Central memory CD8-positive, alpha-beta T cell (primary cell): ENCODE results near the gene USP36.

Source experiments
- ATAC-seq: fragments of 150-1000 bp; cut with Tn5 transposase; replicated peaks from 2 replicates; pipeline ENCODE4 v1.10.0; 2022; ENCODE audit warnings: mild to moderate bottlenecking, moderate FRiP score, moderate number of reproducible peaks; ENCODE audit not compliant: poor library complexity, severe bottlenecking; ENCODE audit errors: extremely low read depth
- DNase-seq, 2 donors: peaks; one replicate each; pipeline ENCODE4 v3.0.0; 2021; ENCODE audit warnings: low spot score in 2 of 2
- H3K27ac Mint-ChIP-seq: one replicate; pipeline ENCODE4 v1.8.0; 2022; ENCODE audit warnings: low read depth, mild to moderate bottlenecking, moderate library complexity, mixed read lengths
- H3K27me3 Mint-ChIP-seq: one replicate; pipeline ENCODE4 v1.8.0; 2022; ENCODE audit warnings: mixed read lengths
- H3K36me3 Mint-ChIP-seq: one replicate; pipeline ENCODE4 v1.8.0; 2022; ENCODE audit warnings: mild to moderate bottlenecking, moderate library complexity, mixed read lengths; ENCODE audit not compliant: insufficient read depth
- H3K4me1 Mint-ChIP-seq: one replicate; pipeline ENCODE4 v1.8.0; 2022; ENCODE audit warnings: mixed read lengths
- H3K4me3 Mint-ChIP-seq: one replicate; pipeline ENCODE4 v1.8.0; 2022; ENCODE audit warnings: mild to moderate bottlenecking, moderate library complexity, mixed read lengths
- H3K9me3 Mint-ChIP-seq: one replicate; pipeline ENCODE4 v1.8.0; 2022; ENCODE audit warnings: mixed read lengths

The USP36 gene

GRCh38 chr17:78777881-78778280, 62.7 kb downstream of the USP36 start:
- no peaks in the 10 kb centered on the region for H3K27me3 Mint-ChIP-seq
- H3K9me3 Mint-ChIP-seq = no peaks in the 10 kb centered on the region
- peaks cover 39% of the 10 kb centered on the region for H3K36me3 Mint-ChIP-seq
- peak overlapping the region; percentile 70 for H3K4me3 Mint-ChIP-seq
- DNase-seq (no peak), ATAC-seq (no peak)
- peak overlapping the region; percentile 94 for H3K27ac Mint-ChIP-seq
- peaks cover 45% of the 10 kb centered on the region for H3K4me1 Mint-ChIP-seq

DNA sequence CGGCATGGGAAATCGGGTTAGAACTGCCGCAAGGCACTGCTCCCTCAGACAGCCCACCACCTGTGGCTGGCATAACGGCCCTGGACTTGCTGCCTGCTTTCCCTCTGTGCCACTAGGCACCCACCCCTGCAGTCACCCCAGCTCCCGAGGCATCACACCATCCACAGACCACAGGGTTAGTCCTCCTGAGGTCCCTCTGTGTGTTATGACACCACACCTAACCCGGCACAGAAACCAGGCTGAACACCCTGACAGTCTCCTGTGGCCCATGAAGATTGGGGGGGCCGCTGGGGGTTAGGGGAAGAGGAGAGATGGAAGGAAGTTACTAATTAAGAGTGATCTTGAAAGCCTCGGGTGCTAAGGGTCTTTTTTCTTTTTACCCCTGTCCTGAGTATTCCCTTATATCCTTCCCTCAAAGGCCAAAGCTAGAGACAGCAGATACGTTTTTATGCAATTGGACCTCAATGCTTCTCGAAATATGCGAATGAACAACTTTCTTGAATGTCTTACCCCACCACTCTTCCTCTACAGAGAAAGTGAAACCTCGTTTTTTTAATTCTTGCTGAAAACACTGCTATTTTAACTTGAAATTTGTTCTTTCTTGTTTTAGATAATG, 65.5 kb downstream of the USP36 start:
- Mint-ChIP-seq H3K27ac (peak overlapping the region; percentile 94), H3K4me1 (peaks cover 61% of the 10 kb centered on the region), H3K27me3 (no peaks in the 10 kb centered on the region), H3K4me3 (peak overlapping the region; percentile 89), H3K36me3 (peaks cover 40% of the 10 kb centered on the region), H3K9me3 (no peaks in the 10 kb centered on the region)
- ATAC-seq (peak; percentile 62), DNase-seq (peak in 1 of 2 donors; percentile 56)

DNA sequence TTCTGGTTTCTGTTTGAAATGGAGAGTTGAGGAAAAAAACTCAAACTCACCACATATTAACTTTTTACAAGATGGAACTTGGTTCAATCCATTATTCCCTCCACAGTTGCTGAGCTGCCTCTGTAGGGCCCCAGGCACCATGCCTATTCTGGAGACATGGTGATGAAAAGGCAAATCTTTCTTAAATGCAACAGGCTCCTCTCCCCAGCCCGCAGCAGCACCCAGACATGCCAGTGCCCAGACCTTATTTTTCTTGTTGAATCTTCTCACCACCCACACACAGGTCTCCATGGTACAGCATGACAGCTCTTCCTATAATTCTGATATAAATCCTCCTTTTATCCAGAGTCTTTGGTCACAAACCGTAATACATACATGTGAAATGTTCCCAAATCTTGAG, 66.2 kb downstream of the USP36 start:
- H3K36me3 Mint-ChIP-seq = peaks cover 34% of the 10 kb centered on the region
- peak overlapping the region; percentile 89 for H3K4me3 Mint-ChIP-seq
- H3K4me1 Mint-ChIP-seq = peaks cover 55% of the 10 kb centered on the region
- no peaks in the 10 kb centered on the region for H3K9me3 Mint-ChIP-seq
- peak overlapping the region; percentile 94 for H3K27ac Mint-ChIP-seq
- DNase-seq (no peak), ATAC-seq (peak; percentile 21)
- H3K27me3 Mint-ChIP-seq = no peaks in the 10 kb centered on the region

DNA sequence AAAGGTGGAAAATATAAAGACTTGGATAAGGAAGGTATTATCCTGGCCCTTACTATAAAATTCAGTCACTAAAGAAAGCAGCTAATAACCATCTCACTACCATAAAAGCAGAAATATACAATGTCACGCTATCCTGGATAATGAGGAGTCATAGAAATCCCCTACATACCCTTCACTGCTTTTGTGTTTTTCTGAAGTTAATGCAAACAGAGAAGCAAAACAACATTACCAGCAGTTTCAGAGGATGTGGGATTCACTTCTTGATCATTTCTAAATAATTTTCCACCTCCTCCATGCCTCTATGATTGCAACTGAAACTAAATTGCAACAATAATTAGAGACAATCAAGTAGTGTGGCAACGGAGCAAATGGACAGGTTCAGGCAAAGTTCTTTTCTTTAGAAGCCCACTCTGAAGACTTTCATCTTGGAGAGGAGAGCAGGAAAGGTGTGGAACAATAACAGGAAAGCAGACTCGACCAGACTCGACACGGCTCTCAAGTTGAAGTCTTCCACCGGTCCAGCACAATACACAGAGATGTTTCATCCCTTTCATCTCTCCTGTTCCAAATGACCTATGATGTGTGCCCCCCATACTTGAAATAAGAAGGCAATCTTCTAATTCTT, 68.7 kb downstream of the USP36 start:
- Mint-ChIP-seq H3K9me3 (no peaks in the 10 kb centered on the region), H3K36me3 (peaks cover 30% of the 10 kb centered on the region), H3K27ac (peak overlapping the region; percentile 92), H3K4me1 (peaks cover 44% of the 10 kb centered on the region), H3K4me3 (peak overlapping the region; percentile 89), H3K27me3 (no peaks in the 10 kb centered on the region)
- ATAC-seq = no peak
- DNase-seq = no peak

DNA sequence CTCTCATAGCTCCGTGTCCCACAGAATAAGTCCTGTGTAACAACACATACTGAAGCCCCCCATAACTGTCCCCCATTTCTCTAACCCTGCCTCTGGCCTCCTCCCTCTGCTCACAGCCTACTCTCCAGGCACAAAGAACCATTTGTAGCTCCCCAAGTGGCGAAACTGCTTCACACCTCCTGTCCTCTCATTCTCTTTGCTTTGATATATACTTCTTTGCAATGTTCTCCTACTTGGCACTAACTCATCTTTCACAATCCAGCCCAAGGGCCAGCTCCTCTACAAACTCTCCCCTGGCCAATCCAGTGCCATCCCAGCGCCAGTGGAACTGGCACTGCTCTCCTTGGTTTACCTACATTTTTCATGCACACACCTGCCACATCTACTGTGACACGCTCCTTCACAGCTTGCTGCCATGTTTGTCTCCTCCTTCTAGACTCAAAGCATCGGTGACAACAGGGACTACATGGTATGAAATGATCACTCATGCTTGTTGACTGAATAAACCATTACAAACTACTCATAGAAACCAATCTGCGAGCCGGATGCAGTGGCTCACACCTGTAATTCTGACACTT, 71.3 kb downstream of the USP36 start:
- ATAC-seq = peak; percentile 47

DNA sequence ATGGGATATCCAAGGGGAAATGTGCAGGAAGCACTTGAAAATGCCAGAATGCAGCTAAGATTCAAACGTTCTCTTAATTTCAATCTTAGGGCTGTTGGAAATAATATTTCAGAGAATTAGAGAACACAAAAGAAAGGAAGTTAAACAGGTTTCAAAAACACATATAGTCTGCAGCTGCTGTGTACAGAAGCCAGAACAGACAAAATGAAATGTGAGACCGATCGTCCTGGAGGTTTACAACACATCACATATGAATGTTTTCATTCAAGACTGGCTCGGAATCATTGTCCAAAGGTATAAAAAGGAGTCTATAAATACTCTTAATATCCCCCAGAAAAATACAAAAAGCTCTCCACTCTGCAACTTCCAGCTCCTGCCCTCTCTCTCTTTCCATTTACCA, 72.8 kb downstream of the USP36 start:
- Mint-ChIP-seq H3K27ac (no peak overlapping the region), H3K27me3 (no peaks in the 10 kb centered on the region), H3K4me1 (peaks cover 45% of the 10 kb centered on the region), H3K36me3 (peaks cover 19% of the 10 kb centered on the region), H3K4me3 (no peak overlapping the region), H3K9me3 (no peaks in the 10 kb centered on the region)
- DNase-seq (no peak), ATAC-seq (no peak)

More for the DNA sequence above, 71.3 kb downstream of the USP36 start:
- Mint-ChIP-seq H3K27me3 (no peaks in the 10 kb centered on the region), H3K36me3 (peaks cover 17% of the 10 kb centered on the region), H3K4me3 (no peak overlapping the region), H3K27ac (no peak overlapping the region), H3K9me3 (no peaks in the 10 kb centered on the region), H3K4me1 (peaks cover 38% of the 10 kb centered on the region)
- no peak for DNase-seq

DNA sequence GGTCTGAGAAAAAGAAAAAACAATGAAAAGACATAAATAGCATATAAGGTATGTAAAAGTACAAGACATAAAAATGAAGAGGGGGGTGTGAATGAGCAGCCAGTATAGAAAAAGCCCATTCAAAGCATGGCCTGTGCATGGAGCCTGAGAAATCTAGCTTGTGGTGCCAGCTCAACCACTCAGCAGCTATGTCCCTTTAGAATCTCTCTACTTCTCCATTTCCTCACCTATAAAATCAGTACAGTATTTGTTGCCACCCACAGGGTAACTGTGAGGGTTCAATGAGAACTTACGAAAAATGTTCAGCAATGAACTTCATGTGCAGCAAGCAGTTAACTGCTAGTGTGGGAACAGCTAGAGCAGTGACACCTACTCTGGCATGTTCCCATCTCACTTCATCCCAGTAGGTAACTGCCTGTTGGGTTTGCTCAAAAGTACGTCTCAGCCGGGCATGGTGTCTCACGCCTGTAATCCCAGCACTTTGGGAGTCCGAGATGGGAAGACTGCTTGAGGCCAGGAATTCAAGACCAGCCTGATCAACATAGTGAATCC, 73.8 kb downstream of the USP36 start:
- DNase-seq = no peak
- ATAC-seq = no peak
- Mint-ChIP-seq H3K27me3 (no peaks in the 10 kb centered on the region), H3K4me3 (no peak overlapping the region), H3K36me3 (peaks cover 17% of the 10 kb centered on the region), H3K27ac (no peak overlapping the region), H3K9me3 (no peaks in the 10 kb centered on the region), H3K4me1 (peaks cover 46% of the 10 kb centered on the region)

DNA sequence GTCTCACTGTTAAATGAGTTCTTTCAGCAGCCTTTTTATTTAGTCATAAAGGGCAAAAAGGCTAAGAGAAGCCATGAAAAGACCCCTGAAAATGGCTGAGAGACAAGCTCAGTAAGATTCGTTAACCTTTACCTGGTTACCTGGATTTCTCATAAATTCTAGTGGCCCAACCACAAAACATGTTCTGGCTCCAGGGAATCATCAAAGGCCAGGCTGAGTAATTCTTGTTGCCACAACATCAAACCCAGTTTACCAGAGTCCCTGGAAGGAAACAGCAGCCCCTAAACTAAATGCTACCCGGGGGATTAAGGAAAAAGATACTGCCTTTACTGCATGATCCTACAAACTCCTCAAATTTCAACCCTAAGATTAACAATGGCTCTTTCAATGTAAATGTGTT, 74.4 kb downstream of the USP36 start:
- peaks cover 44% of the 10 kb centered on the region for H3K4me1 Mint-ChIP-seq
- no peak overlapping the region for H3K27ac Mint-ChIP-seq
- peaks cover 13% of the 10 kb centered on the region for H3K36me3 Mint-ChIP-seq
- H3K27me3 Mint-ChIP-seq = no peaks in the 10 kb centered on the region
- no peak for DNase-seq
- H3K4me3 Mint-ChIP-seq = no peak overlapping the region
- no peak for ATAC-seq
- no peaks in the 10 kb centered on the region for H3K9me3 Mint-ChIP-seq

DNA sequence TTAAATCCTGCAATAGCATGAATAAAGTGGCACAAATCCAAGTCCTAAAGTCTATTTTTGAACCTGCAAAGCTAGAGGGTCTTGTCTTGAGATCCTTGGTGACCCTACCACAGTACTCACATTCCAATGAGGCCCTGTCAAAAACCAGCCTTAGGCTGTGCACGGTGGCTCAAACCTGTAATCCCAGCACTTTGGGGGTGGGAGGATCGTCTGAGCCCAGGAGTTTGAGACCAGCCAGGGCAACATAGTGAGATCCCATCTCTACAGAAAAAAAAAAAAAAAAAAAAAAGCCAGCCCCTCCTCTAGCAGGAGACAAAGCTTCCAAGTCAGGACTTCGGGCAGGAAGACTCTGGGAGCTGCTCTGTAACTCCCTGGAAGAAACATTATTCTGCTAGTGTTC, 74.8 kb downstream of the USP36 start:
- H3K36me3 Mint-ChIP-seq = peaks cover 12% of the 10 kb centered on the region
- H3K9me3 Mint-ChIP-seq = no peaks in the 10 kb centered on the region
- peaks cover 40% of the 10 kb centered on the region for H3K4me1 Mint-ChIP-seq
- ATAC-seq = no peak
- H3K27ac Mint-ChIP-seq = no peak overlapping the region
- no peak overlapping the region for H3K4me3 Mint-ChIP-seq
- DNase-seq = no peak
- no peaks in the 10 kb centered on the region for H3K27me3 Mint-ChIP-seq

DNA sequence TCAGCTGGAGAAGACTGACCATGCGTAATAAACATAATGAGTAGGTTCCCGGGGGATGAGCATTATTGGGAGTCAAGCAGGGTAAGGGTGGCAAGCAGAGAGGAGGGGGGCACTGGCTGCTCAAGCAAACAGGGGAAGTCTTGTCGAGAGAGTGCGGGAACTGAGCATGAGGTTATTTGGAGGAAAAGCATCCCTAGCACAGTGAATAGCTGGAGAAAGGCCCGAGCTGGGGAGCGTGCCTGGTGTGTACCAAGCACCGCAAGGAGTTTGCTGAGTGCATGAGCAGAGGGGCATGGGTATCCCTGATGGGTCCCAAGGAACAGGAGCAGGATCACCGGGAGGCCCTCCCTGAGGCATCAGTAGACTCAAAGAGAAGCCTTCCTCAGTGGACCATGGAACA, 75.7 kb downstream of the USP36 start:
- DNase-seq = no peak
- Mint-ChIP-seq H3K4me3 (peak overlapping the region; percentile 32), H3K9me3 (no peaks in the 10 kb centered on the region), H3K36me3 (peaks cover 9% of the 10 kb centered on the region), H3K27ac (peak overlapping the region; percentile 88), H3K27me3 (no peaks in the 10 kb centered on the region), H3K4me1 (peaks cover 38% of the 10 kb centered on the region)
- no peak for ATAC-seq

- no peaks in the 10 kb centered on the region for H3K27me3 Mint-ChIP-seq
- H3K4me1 Mint-ChIP-seq = peaks cover 52% of the 10 kb centered on the region
- ATAC-seq (no peak), DNase-seq (no peak)
- H3K36me3 Mint-ChIP-seq = peaks cover 16% of the 10 kb centered on the region
- H3K27ac Mint-ChIP-seq = no peak overlapping the region
- no peak overlapping the region for H3K4me3 Mint-ChIP-seq
- H3K9me3 Mint-ChIP-seq = no peaks in the 10 kb centered on the region
Measured at GRCh38 chr17:78763561-78763960, 77.1 kb downstream of the USP36 start.

GRCh38 chr17:78761789-78762406, 78.7 kb downstream of the USP36 start:
- DNase-seq (no peak), ATAC-seq (no peak)
- Mint-ChIP-seq H3K36me3 (peaks cover 20% of the 10 kb centered on the region), H3K4me1 (peaks cover 63% of the 10 kb centered on the region), H3K4me3 (peak overlapping the region; percentile 28), H3K27ac (peak overlapping the region; percentile 64), H3K9me3 (no peaks in the 10 kb centered on the region), H3K27me3 (no peaks in the 10 kb centered on the region)
